SKM-1 treated with dmso at 0.1 percent for 144 hours (cell line): Measurements from ENCODE around the gene LHX8.
"Not testable (repeated sequence)": the region's sequence is repeated elsewhere in the genome, so short reads cannot be mapped to it uniquely, and the experiment has no call there.

ENCODE experiments used
- DNase-seq: peaks from one replicate; lab custom pipeline; 2025; ENCODE audit not compliant: unreplicated experiment; lab: John Stamatoyannopoulos, UW

LHX8 gene

GRCh38 chr1:75132242-75132811 is 1.9 kb upstream of the LHX8 start:
- no peak for DNase-seq

- no peak for DNase-seq
These were observed 1.2 kb upstream of the LHX8 start for GRCh38 chr1:75132812-75133619.

GRCh38 chr1:75134647-75135572 is 722 bp downstream of the LHX8 start:
- DNase-seq: no peak

- no peak for DNase-seq
These were observed 1.5 kb downstream of the LHX8 start for GRCh38 chr1:75135573-75136194.

GRCh38 chr1:75136195-75136815 is 2.1 kb downstream of the LHX8 start:
- no peak for DNase-seq

- DNase-seq: no peak
These were observed 2.9 kb downstream of the LHX8 start for GRCh38 chr1:75136921-75137641.

GRCh38 chr1:75152092-75152491 is 17.9 kb downstream of the LHX8 start:
- DNase-seq: no peak

GRCh38 chr1:75159154-75159553 is 25.0 kb downstream of the LHX8 start:
- DNase-seq: no peak

- DNase-seq: peak; percentile 13
These were observed 31.1 kb downstream of the LHX8 start for GRCh38 chr1:75165264-75165663.

GRCh38 chr1:75166821-75167220 is 32.6 kb downstream of the LHX8 start:
- no peak for DNase-seq

- DNase-seq: no peak
These were observed 35.8 kb downstream of the LHX8 start for GRCh38 chr1:75170011-75170410.

- DNase-seq: no peak
These were observed 36.8 kb downstream of the LHX8 start for GRCh38 chr1:75170981-75171380.

GRCh38 chr1:75171876-75172275 is 37.7 kb downstream of the LHX8 start:
- no peak for DNase-seq

- DNase-seq: no peak
These were observed 38.4 kb downstream of the LHX8 start for GRCh38 chr1:75172556-75172955.

GRCh38 chr1:75174031-75174760 is 40.0 kb downstream of the LHX8 start:
- DNase-seq: peak; percentile 57

GRCh38 chr1:75181214-75181955 is 47.2 kb downstream of the LHX8 start:
- not testable (repeated sequence) for DNase-seq

GRCh38 chr1:75188892-75189291 is 54.7 kb downstream of the LHX8 start:
- DNase-seq: no peak

- DNase-seq: no peak
These were observed 64.0 kb downstream of the LHX8 start for GRCh38 chr1:75198163-75198562.

GRCh38 chr1:75198761-75199160 is 64.6 kb downstream of the LHX8 start:
- no peak for DNase-seq
